GM18867 (cell line): ENCODE data around the gene ARHGDIA.
A peak's percentile ranks its signal among the peaks of the same experiment; 100 is the strongest.

Source experiments
- ATAC-seq: cut with Tn5 transposase; IDR thresholded peaks from one replicate; pipeline ENCODE4 v1.9.1; 2021; ENCODE audit warnings: mild to moderate bottlenecking, moderate library complexity; ENCODE audit not compliant: unreplicated experiment

Gene ARHGDIA

DNA sequence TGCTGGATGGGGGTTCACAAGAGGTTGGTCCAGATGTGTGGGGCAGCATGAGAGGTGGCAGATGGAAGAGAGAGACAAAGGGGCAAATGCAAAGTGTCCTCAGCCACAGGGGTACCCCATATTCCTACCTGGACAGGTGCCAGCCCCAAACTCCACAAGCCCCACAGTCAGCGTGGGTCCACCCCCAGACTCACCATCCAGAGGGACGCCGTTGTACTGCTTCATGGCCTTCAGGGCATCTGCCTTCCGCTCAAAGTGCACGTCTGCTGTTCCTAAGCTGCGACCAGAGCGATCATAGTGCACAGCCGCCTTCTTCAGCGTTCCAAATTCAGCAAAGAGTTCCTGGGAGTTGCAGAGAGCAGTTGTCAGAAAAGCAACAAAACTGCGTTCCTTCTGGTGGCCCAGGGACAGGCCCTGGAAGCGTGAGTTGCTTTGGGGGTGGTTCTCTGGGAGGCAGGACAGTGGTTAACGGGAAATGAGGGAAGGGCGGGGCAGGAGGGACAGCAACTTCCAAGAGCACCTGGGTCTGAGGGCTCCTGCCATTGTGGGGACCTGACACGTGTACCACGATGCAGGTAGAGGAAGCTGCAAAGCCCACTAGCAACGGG is 18.0 kb upstream of the ARHGDIA start:
- no peak for ATAC-seq

DNA sequence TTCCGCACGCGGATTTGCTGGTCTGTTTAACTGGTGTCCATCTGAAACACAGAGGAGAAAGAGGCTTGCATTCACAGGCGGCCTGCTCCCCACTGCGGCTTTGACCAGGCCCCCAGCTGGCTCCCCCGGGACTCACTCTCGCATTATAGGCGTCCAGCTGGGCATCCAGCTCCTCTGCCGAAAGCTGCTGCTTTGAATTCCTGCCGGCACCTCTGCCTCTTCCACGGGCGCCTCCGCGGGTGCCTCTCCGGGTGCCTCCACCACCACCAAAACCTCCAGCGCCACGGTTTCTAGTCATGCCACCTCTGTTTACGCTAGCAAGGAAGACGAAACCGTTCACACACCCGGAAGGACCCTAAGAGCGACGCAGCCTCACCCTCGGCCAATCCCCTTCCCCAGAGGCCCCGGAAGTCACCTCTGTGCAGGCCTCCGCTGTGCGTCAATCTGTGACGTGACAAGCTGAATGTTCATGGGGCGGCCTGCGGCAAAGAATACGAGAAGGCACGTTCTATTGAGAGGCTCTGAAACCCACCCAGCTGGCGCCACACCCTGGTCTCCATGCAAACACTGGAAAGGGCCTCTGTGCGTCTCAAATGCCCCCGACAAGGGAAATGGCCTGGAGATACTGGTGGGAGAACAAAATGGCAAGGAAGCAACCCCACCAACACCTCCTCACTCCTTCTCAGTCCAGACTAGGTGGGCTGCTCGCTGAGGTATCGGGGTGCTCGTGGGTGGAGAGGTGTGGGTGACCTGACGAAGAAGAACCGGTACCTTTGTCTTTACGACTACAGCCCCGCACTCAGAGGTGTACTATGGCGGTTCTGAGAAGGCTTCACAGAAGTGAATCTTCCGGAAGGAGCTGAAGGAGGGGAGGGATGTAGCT is 17.2 kb upstream of the ARHGDIA start:
- ATAC-seq = no peak

DNA sequence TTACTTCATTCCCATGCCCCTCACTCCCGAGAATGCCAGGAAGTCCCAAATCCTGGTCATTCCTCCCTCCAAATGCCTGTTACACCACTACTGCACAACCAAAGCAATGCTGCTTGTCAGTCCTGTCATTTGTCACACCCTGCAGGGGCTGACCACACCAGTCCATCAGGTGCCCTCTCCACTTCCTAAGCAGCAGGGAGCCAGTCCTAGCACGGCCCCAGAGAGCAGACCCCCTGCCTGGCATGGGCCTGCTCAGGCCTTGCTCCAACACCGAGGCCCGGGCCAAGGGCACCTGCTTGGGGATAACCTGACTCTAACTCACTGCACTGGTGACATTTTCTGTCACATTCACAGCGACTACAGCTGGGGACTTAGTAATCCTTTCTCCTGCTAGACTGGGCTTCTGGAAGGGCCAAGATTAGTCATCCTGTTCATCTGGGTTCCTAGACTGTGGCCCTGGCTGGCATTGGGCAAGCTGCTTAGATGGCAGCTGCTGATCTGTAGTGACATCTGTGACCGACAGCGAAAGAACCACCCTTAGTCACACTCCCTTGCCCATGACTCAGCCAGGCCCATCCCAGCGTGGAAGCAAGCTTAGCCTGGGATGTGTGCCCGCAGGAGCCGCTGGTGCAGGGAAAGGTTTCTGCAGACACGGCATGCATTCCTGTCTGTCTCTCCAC is 14.9 kb upstream of the ARHGDIA start:
- ATAC-seq = no peak

- no peak for ATAC-seq
Measured at GRCh38 chr17:81885454-81885853, 14.3 kb upstream of the ARHGDIA start.

GRCh38 chr17:81884968-81885367 is 13.8 kb upstream of the ARHGDIA start:
- no peak for ATAC-seq

DNA sequence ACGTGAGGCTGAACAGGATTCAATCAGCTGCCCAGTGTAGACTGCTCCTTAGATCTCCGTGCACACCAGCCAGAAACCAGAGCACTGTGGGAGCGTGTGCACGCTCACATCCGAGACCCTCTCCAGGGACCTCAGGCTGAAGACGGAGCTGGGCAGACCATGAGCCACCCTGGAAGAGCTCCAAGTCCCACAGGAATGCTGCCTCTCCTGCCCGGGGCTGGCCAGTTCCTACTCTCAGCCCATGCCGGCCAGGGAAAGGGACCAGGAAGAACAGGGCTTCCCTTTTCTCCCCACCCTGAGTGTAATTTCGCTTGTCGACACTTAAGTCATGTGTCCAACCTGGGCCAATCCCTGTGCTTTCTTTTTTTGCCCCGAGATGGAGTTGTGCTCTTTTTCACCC is 13.4 kb upstream of the ARHGDIA start:
- no peak for ATAC-seq

DNA sequence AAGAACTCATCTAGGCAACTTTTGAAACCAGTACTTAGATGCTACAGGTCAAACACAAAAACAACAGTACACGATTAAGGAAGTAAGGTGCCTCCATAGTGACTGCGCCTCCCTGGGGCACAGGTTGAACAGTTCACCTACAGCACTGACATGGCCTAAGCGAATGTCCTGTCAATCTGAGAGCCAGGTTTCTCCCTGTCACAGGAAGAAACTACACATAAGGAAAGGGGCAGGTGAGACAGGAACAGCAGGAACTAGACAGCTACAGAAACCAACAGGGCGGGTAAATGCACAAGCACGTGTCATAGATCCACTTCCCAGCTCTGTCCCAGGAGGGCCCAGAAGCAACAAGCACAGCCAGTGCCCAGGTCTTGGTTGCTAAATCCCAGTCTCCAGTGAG is 8.0 kb upstream of the ARHGDIA start:
- no peak for ATAC-seq

DNA sequence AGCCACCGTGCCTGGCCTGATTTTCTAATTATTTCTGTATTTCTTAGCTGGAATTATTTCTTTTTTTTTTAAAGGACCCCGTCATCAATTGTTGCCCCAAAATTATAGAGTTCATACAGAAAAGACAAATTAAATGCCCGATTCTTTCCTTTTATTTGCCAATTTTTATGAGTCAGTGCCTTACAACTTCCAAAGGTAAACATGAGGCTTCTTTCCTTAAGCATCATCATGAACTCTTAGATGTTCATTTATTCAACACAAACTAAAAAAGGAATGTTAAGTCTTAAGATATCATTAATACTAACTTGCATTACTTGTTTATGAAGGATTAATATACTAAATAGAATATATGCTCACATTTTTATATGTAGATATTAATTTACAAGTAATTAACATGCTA is 7.2 kb upstream of the ARHGDIA start:
- ATAC-seq = no peak

- ATAC-seq = no peak
Measured at GRCh38 chr17:81877569-81877968, 6.4 kb upstream of the ARHGDIA start.

DNA sequence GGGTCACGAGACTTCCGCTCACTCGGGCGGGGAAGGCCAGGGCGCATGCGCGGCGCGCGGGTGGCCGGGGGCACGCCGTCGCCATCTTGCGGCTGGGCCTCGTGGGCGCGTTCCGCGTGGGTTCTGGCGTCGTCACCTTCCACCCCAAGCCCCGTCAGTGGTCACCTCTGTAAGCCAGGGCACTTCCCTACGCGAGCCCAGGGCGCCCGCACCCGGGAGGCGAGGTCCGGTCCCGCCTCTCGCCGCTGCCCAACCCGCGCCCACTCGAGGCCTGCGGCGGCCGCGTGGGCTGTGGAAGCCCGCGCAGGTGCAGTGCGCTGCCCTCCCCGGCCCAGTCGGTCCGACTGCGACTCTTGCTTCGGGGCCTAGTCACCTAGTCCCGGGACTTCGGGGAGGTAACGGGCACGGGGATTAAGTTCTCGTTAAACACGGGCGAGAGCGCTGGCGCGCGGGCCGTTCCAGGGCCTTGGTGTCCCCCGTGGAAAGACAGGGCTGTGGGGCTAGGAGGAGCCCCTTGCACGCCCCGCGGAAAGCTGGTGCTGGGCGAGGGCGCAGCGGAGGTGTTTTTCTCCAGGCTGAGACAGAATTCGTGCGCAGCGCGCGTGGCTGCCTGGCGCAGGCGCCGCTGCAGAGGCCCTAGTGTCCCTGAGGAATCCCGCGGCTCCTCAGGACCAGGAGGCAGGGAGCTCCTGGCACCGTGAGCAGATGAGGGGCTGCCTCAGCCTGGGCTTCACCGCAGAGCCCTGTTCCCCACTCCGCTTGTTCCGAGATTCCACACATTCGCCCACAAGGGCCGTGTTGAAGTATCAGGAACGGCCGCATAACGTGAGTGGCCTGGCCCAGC is 472 bp upstream of the ARHGDIA start:
- ATAC-seq = peak; percentile 48

DNA sequence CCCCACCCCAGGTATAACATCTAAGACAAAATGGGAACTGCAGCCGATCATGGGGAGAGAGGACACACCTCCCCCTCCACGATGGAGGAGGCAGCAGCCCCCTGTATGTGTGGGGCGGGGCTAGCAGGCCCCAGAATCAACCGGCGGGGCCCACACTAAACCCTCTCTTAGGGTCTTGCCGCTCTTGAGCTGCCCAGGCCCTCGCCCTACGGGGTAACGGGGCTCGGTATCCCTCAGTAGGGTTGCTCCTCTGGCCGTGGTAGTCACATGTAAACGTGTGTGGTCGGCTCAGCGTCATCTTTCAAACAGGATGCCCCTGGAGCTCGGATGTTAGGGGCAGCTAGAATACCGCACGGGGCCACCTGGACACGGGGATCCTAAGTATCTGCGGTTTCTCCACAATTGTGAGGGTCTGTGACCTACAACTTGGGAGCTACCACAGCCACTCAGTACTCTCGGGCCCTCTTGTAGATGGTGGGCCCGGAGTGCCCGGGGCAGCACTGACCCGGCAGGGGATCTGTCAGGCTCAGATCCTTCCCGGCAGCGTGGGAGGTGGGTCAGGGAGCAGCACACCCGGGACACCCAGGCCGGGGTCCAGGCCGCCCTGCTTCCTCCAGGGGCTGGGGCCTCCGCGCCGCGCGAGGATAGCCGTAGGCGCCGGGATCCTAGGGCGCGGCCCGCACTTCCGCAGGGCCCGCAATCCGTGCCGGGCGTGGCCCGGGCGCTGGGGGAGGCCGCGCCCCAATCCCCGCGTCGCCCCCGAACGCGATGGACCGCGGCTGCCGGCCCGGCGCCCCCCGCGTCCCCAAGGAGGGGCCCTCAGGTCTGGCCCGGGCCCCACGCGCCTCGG is 781 bp downstream of the ARHGDIA start:
- ATAC-seq = peak; percentile 18

- no peak for ATAC-seq
Measured at GRCh38 chr17:81869221-81870130, 1.7 kb downstream of the ARHGDIA start.

DNA sequence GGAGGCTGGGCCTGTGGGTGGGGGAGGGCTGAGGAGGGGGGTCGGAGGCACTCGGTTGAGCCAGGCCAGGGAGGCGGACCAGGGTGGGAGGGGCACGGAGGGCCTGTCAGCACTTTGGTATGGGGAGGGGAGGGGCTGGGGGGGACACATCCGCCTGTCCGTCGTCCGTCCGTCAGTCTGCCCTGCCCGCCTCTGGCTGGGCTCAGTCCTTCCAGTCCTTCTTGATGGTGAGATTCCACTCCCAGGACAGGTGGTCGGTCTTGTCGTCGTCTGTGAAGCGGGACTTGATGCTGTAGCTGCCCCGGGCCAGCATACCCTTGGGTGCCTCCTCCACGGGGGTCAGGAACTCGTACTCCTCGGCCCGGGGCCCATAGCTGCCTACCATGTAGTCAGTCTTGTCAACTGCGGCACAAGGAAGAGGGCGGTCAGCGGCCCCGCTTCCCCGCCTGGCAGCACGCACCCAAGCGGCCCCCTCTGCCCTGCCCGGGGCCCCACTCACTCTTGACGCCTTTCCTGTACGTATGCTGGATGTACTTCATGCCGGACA is 2.4 kb downstream of the ARHGDIA start:
- no peak for ATAC-seq

- no peak for ATAC-seq
Measured at GRCh38 chr17:81867991-81868673, 3.0 kb downstream of the ARHGDIA start.

DNA sequence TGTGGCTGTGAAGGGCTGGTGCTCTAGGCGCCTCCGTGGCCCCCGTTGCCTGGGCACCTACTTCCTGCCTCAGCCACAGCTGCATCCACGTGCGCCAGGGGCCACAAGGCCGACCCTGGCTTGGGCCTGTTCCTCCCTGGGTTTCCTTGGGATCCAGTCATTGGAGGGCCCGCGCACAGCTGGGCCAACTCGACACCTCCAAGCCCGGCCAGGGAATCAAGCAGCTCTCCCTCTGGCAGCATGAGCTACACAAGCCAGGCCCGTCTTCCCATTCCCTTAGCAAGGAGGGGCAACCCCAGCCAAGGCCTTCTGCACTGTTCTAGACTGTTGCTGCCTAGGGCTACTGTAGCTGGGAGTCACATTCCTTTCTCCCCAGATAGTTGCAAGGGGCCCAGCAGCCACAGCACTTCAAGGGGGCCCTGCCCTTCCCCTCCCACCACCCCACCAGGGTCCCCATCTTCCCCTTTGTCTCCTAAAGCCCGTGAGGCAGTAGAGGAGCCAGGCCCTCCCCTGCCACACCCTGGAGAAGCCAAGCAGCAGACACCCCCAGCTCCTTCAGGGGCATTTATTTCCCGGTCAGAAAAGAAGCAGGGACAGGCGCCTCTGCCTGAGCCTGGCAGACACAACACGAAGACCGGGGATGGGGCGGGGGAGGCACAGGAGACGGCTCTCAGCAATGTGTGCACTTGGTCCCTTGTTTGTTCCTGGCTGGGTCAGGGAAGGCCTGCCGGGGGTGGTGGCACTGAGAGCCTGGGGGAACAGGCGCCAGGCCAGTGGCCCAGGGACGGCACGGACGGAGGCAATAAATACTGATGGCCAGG is 3.8 kb downstream of the ARHGDIA start:
- ATAC-seq = no peak

GRCh38 chr17:81866440-81867169 is 4.5 kb downstream of the ARHGDIA start:
- ATAC-seq = no peak
